Osteoblast (primary cell): Measurements from ENCODE around the gene GTF2H2C. TPM values are rescaled to one million over a fixed set of nuclear protein-coding genes. Genes with fewer than 3 reads are reported as not detected.
"Not testable (repeated sequence)": the region's sequence is repeated elsewhere in the genome, so short reads cannot be mapped to it uniquely, and the experiment has no call there.

ENCODE experiments used
- DNase-seq: peaks from one replicate; pipeline ENCODE4 v3.0.0; 2011; ENCODE audit warnings: low spot score, mixed read lengths; ENCODE audit not compliant: insufficient read length; ENCODE audit errors: missing footprints
- H2AFZ ChIP-seq: 2 replicates; pipeline ENCODE4 v1.6.0; 2011; ENCODE audit warnings: mild to moderate bottlenecking, low read length
- H3K27ac ChIP-seq: 2 replicates; pipeline ENCODE4 v1.5.1; 2011; ENCODE audit warnings: mild to moderate bottlenecking, low read depth, low read length, moderate library complexity
- H3K27me3 ChIP-seq: 2 replicates; pipeline ENCODE4 v1.6.0; 2012; ENCODE audit warnings: mild to moderate bottlenecking, control low read depth, inconsistent platforms, low read length, moderate library complexity; ENCODE audit not compliant: insufficient read depth
- H3K36me3 ChIP-seq: 2 replicates; pipeline ENCODE4 v1.5.1; 2011; ENCODE audit warnings: mild to moderate bottlenecking, low read length, control low read depth, moderate library complexity; ENCODE audit not compliant: insufficient read depth
- H3K4me1 ChIP-seq: 2 replicates; pipeline ENCODE4 v1.5.1; 2011; ENCODE audit warnings: mild to moderate bottlenecking, low read length, control low read depth, moderate library complexity; ENCODE audit not compliant: insufficient read depth
- H3K4me2 ChIP-seq: 2 replicates; pipeline ENCODE4 v1.6.0; 2011; ENCODE audit warnings: mild to moderate bottlenecking, low read length; ENCODE audit not compliant: insufficient read depth
- H3K4me3 ChIP-seq: fragments of 200-600 bp; sonication (generic); 3 replicates; pipeline ENCODE4 v1.5.1; 2012; ENCODE audit warnings: mild to moderate bottlenecking, low read length, inconsistent platforms; ENCODE audit not compliant: insufficient read depth
- H3K79me2 ChIP-seq: 2 replicates; pipeline ENCODE4 v1.6.0; 2012; ENCODE audit warnings: mild to moderate bottlenecking, low read length, control low read depth, inconsistent platforms; ENCODE audit not compliant: insufficient read depth
- H3K9me3 ChIP-seq: 2 replicates; pipeline ENCODE4 v1.5.1; 2011; ENCODE audit warnings: low read depth, low read length, control low read depth
- H4K20me1 ChIP-seq: 2 replicates; pipeline ENCODE4 v1.6.0; 2012; ENCODE audit warnings: mild to moderate bottlenecking, low read length, control low read depth; ENCODE audit not compliant: insufficient read depth
- total RNA-seq: library from RNA; depleted of rRNA; stranded (reverse); fragments of >200 nt; gene quantifications from 2 replicates; pipeline ENCODE4 v1.2.3, GENCODE V29; 2012

Gene GTF2H2C
- total RNA-seq, 1 donor = 38.7 TPM

DNA sequence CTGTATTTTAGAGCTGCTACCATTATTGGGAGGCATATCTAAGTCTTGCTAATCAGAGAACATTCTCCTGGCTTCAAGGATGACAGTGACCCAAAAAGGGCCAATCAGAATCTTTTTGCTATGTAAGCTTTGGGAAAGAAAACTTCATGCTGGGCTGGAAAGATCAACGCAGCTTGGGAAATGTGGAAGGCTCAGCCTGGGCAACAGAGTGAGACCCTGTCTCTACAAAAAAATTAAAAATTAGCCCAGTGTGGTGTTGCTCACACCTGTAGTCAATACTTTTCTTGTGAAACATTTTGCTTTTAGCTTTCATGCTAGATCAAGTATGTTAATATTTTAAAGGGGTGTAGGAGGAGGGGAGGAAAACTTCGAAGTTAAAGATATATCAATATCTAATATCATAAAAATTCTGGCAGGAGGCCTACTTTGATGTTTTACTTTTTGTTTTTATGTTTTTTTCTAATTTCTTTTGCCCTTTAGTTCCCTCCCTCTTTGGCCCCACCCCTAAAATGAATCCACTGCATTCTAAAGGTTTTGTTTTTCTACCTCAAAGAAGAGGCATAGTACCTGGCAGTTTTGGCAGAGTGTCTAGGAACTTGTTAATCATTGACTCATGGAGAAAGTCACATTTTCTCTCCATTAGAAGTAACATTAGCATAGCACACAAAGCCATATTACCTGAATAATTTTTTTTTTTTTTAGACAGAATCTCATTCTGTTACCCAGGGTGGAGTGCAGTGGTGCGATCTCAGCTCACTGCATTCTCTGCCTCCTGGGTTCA lies 17.0 kb upstream of the GTF2H2C start:
- H3K4me1 ChIP-seq, H3K4me3 ChIP-seq, H3K36me3 ChIP-seq, DNase-seq, H2AFZ ChIP-seq, H3K79me2 ChIP-seq, H3K9me3 ChIP-seq, H3K27me3 ChIP-seq, H4K20me1 ChIP-seq, H3K27ac ChIP-seq, H3K4me2 ChIP-seq: not testable (repeated sequence)

DNA sequence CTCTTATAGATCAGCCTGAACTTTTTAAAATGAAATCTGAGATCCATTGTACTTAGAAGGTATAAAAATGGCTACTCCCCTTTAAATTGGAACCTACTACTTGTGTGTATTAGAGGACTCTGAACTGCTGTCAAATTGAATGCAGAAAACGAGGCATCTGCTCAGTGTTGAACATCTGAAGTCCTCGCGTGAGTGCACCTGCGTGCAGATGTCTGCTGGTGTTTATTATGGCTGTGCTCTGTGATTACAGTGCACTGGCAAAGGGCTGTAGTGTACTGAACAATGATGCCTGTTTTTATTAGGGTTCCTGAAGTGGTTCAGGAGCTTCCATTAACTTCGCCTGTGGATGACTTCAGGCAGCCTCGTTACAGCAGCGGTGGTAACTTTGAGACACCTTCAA lies 15.4 kb upstream of the GTF2H2C start:
- H3K27ac ChIP-seq, H2AFZ ChIP-seq, H3K4me1 ChIP-seq, H4K20me1 ChIP-seq, H3K36me3 ChIP-seq, H3K79me2 ChIP-seq, H3K9me3 ChIP-seq, H3K27me3 ChIP-seq, H3K4me3 ChIP-seq, DNase-seq, H3K4me2 ChIP-seq: not testable (repeated sequence)

- H3K36me3 ChIP-seq, H3K4me1 ChIP-seq, H4K20me1 ChIP-seq, H3K27ac ChIP-seq, H3K79me2 ChIP-seq, DNase-seq, H2AFZ ChIP-seq, H3K9me3 ChIP-seq, H3K27me3 ChIP-seq: not testable (repeated sequence)
- Histone ChIP-seq H3K4me2 (peak overlapping the region; percentile 71), H3K4me3 (peak overlapping the region; percentile 60)
Measured at GRCh38 chr5:69560587-69561431, 818 bp downstream of the GTF2H2C start.

- not testable (repeated sequence) for H3K4me1 ChIP-seq, H3K27ac ChIP-seq, H4K20me1 ChIP-seq, H3K4me2 ChIP-seq, H3K9me3 ChIP-seq, H3K4me3 ChIP-seq, H2AFZ ChIP-seq, H3K79me2 ChIP-seq, H3K27me3 ChIP-seq, H3K36me3 ChIP-seq, DNase-seq
Measured at GRCh38 chr5:69566172-69566571, 6.2 kb downstream of the GTF2H2C start.

GRCh38 chr5:69568072-69568471 lies 8.1 kb downstream of the GTF2H2C start:
- not testable (repeated sequence) for H3K27ac ChIP-seq, H3K4me3 ChIP-seq, H3K9me3 ChIP-seq, H3K36me3 ChIP-seq, H2AFZ ChIP-seq, H3K4me2 ChIP-seq, H3K79me2 ChIP-seq, H3K4me1 ChIP-seq, H3K27me3 ChIP-seq, DNase-seq, H4K20me1 ChIP-seq

- not testable (repeated sequence) for H3K27me3 ChIP-seq, H3K4me3 ChIP-seq, DNase-seq, H4K20me1 ChIP-seq, H3K4me1 ChIP-seq, H3K9me3 ChIP-seq, H3K36me3 ChIP-seq, H3K79me2 ChIP-seq, H3K27ac ChIP-seq, H2AFZ ChIP-seq, H3K4me2 ChIP-seq
Measured at GRCh38 chr5:69583356-69583755, 23.4 kb downstream of the GTF2H2C start.

GRCh38 chr5:69596114-69596840 lies 36.3 kb downstream of the GTF2H2C start:
- not testable (repeated sequence) for H3K36me3 ChIP-seq, H3K79me2 ChIP-seq, DNase-seq, H3K27ac ChIP-seq, H3K4me1 ChIP-seq, H4K20me1 ChIP-seq, H3K27me3 ChIP-seq, H3K4me2 ChIP-seq, H3K9me3 ChIP-seq, H3K4me3 ChIP-seq, H2AFZ ChIP-seq

DNA sequence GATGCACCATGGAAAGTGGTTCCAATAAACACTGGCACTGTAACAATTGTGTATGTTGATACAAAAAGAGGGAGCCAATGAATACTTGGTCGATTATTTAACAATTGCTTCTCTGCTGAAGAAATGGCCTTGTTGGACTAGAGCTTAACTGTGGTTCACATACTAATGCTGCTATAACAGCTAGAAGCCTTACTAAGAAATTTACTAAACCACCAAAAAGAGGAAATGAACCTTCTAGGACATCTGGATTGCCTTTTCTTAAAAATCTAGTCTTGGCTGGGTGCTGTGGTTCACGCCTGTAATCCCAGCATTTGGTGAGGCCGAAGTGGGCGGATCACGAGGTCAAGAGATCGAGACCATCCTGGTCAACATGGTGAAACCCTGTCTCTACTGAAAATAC lies 42.0 kb downstream of the GTF2H2C start:
- H3K79me2 ChIP-seq, H3K27me3 ChIP-seq, H3K36me3 ChIP-seq, H4K20me1 ChIP-seq, H2AFZ ChIP-seq, H3K9me3 ChIP-seq, H3K4me2 ChIP-seq, H3K4me3 ChIP-seq, DNase-seq, H3K27ac ChIP-seq, H3K4me1 ChIP-seq: not testable (repeated sequence)
